ACHN (cell line): ENCODE results near the gene SPACA9.

ENCODE experiments used
- DNase-seq: peaks from one replicate; pipeline ENCODE4 v3.0.0-alpha.2; 2015
- in situ Hi-C: cut with HindIII; loops from 2 replicates; pipeline ENCODE4 v1.10.0; 2017; ENCODE audit warnings: low sequenced_read_pairs, low pct_ligation_motif_present, low pct_unique_long_range_greater_than_20kb

SPACA9 gene

DNA sequence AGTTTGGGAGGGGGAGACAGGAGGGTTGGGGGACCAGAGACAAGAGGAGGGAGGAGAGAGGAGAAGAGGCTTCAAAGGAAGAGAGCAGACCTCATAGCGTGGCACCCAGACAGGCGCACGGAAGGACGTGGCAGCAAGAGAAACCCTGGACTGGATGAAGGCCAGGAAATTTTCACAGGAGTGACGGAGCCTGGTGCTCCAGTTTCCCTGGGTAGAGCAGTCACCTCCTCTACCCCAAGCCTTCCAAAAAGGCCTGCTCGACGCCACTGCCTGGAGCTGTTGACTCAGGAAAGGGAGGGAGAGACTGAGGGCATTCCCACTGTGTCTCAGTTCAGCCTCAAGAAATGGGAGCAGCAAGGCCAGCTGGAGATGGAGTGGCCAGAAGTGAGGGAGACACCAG is 19.9 kb upstream of the SPACA9 start:
- in situ Hi-C loops, result no loop called here
- no peak for DNase-seq

DNA sequence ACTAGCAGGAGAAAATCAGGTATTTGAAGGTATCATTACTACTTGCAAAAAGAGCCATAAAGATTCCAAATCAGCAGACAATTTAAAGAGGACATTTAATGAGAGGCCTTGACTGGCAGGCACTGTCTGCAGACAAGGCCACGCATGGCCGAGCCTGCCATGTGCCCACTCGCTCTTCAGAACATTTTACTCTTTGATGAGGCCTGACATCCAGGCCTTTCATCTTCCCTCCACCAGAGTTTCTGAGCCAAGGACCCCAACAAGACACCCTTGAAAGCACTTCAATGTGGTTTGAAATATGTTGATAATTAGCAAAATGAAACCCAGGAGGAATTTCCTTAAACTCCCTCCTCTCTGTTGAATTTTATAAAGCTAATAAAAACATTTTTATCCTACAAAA is 17.0 kb upstream of the SPACA9 start:
- no peak for DNase-seq
- in situ Hi-C loops, result no loop called here

DNA sequence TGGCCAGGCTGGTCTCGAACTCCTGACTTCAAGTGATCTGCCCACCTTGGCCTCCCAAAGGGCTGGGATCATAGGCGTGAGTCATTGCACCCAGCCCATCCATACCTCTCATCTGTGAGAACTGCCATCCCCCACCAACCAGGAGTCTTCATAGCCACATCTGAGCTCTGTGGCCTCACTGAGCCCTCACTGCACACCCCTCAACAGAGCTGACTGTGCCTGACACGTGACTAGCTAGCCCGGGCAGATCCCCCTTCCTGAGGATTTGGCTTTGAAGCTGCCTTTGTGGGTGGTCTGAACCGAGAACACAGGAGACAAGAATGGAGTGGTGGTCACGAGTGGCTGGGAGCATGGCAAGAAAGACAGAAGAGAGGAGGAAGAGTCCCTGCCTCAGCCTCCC is 16.2 kb upstream of the SPACA9 start:
- DNase-seq, result no peak
- in situ Hi-C loops, result no loop called here

DNA sequence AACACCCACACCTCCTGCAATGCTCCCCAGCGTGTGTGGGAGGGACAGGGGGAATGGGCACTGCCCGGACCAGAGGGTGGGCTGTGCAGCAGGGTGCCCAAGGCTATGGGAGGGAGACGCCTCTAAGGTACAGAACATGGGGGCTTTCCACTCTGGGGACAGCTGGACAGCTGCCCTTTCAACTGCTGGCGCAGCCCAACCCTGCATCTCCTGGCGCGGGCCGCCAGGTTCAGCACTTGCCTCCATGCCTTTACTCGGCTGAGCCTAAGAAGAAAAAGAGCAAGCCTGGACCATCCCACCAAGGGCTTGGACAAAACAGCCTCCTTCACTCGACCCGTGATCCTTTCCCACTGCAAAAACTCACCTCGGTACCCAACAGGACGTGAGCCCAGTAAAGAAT is 15.6 kb upstream of the SPACA9 start:
- in situ Hi-C loops, result no loop called here
- DNase-seq, result no peak

DNA sequence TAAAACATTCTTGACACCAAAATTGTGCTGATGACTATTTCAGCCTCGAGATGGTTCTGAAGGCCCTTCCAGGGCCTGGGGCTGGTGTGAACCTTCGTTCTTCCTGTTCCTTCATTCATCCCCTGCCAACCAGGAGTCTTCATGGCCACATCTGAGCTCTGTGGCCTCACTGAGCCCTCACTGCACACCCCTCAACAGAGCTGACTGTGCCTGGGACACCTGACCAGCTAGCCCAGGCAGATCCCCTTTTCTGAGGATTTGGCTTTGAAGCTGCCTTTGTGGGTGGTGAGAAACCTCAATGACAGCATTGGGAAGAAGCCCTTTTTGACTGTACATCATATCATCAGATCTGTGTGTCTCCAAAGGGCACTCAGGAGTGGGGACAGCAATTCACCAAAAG is 14.4 kb upstream of the SPACA9 start:
- in situ Hi-C loops, result no loop called here
- no peak for DNase-seq

DNA sequence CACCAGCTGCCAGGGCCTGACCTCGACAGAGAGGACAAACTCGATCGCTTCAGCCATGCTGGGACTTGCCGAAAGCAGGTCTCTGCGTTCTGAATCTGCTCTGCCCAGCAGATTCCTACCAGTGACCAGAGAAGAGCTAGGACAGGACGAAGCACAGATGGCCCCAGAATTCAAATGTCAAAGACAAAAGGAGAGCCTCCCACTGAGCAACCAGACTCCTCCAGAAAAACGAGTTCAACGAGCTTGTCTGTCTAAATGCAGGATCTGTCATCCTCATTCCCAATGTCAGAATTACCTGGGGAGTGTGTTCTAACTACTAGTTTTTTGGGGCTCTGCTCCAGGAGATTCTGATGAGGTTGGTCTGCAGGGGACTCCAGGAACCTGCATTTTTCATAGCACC is 14.0 kb upstream of the SPACA9 start:
- in situ Hi-C loops, result no loop called here
- no peak for DNase-seq

DNA sequence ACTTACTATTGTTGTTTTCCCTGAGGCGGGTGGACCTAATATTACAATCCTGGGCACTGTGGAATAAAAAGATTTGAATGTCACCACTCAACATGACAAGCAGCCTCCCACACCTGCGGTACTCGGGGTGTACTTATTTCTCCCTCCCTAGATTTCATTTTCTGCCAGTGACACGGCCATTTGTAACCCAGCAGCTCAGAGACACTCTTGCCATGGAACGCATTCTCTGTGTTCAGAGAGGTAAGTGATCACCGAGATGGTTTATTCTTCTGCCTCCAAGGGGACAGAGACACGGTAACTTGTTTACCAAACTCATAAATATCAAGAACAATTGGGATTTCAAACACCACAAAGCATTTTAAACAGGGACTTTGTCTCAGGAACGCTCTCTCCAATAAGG is 11.8 kb upstream of the SPACA9 start:
- in situ Hi-C loops, result no loop called here
- DNase-seq, result no peak

DNA sequence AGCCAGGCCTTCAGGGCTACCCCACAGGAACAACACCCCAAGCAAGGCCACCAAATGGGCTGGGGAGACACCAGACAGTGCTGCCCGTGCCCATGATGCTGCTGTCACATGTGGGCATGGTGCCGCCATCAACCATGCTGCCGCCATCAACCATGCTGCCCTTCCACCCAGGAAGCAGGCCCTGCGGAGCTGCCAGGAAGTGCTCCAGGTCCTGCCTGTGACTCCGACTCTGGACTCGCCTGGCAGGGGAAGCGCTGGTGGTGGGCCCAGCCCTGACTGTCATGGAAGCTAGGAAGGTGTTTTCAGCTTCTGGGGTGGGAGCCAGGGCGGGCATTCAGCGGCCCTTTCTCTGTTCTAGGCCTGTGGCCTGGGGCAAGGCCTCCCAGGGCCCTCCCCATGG is 9.4 kb upstream of the SPACA9 start:
- in situ Hi-C loops, result no loop called here
- DNase-seq, result no peak

DNA sequence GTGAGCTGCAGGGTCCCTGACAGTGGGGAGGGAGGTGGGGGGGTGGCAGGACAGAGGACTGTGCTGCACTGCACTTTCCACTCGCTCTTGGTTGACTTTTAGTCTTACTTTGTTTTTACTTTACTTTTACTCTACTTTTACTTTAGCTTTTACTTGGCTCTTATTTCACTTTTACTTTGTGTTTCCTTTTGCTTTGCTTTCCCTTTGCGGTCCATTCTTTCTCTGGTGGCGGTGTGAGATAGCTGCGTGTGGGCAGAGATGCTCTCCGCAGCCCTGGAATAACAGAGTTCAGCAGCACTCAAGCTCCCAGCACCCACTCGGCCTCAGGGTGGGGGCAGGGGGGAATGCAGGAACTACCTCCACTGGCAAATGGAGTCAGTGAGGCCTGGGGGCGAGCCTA is 5.3 kb upstream of the SPACA9 start:
- no peak for DNase-seq
- in situ Hi-C loops, result no loop called here

DNA sequence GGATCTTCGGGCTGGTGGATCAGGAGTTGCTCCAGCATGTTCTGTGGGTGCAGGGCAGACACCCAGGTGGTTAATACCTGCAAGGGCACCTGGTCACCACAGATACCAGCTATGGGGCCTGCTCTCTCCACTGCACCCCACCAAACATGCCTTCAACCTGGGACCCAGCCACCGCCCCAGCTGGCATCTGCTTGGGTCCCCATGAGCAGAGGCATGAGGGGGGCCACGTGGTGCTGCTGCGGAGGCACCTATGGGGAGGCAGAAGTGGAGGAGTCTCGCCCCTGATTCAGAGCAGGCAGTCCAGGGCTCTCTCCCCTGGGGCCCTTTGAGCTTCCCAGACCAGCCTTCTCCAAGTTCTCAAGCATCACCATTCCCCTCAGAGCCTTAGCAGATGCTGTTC is 3.5 kb upstream of the SPACA9 start:
- in situ Hi-C loops, result no loop called here
- no peak for DNase-seq

DNA sequence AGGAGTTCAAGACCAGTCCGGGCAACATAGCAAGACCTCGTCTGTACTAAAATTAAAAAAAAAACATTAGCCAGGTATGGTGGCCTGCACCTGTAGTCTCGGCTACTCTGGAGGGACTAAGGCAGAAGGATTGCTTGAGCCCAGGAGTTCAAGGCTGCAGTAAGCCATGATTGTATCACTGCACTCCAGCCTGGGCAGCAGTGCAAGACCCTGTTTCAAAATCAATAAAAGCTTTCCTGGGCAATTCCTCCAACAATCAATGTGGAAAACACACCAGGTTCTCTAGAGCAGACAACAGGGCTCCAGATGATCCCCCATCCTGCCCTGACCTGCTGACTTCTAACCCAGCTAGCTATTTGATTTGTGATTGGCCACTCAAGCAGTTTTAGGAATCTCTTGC is 1.8 kb upstream of the SPACA9 start:
- DNase-seq, result no peak
- in situ Hi-C loops, result no loop called here

DNA sequence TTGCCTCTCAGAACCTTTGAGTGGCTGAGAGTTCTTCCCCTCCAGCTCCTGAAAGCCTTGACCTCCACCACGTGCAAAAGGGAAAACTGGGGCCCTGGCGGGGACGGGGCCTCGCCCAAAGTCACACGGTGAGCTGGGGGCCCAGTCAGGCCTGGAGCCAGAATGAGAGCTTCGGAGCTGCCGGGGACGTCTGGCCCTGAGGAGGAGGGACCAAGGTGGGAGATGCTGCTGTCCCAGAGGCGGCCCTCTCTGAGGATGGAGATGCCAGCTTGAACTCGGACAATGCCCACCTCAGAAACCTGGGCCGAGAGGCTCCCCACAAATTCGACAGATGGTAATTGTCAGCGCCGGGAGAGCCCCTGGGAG is 1.3 kb upstream of the SPACA9 start:
- DNase-seq, result no peak
- in situ Hi-C loops, result no loop called here

DNA sequence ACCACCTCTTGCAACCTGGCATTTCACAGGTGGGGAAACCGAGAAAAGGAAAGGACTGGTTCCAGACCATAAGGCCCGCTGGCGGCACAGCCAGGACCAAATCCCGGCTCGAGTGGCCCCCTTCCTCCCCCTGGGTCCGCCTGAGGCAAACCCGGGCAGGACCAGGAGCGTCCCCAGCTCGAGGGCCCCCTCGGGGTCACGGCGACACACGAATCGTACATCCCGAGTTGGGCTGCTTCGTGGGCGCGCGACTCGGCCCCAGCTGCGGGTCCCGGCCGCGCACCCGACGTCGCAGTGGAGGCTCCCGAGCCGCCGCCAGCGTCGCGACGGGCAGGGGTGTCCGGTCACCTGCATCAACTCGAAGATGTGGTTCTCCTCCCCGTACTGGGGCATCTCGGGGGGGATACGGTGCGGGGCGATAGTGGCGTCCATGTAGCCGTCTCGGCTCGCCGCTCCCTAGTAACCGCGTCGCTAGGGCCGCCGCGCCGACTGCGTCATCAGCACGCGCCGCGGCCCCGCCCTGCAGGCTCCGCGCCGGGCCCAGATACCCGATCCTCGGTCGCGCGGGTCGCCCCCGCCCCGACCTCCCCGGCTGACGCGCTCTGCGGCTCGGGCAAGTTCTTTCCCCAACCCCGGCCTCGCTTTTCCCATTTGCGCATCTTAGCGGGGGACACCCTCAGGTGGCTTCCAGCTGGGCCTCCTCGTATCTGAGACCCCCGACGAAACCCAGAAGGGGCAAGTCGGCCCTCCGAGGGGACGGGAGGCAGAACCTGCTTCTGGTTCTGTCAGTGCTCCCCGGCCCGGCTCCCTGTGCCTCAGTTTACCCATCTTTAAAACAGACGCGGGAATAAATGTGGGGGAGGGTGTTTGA is 639 bp upstream of the SPACA9 start, which contains the start of gene AK8:
TSS of gene AK8 (minus strand) at position 461 of the 871 bp plus-strand sequence. CDS start at position 432, 29 bp downstream.
- in situ Hi-C loops, result no loop called here
- DNase-seq, result peak; percentile 75

DNA sequence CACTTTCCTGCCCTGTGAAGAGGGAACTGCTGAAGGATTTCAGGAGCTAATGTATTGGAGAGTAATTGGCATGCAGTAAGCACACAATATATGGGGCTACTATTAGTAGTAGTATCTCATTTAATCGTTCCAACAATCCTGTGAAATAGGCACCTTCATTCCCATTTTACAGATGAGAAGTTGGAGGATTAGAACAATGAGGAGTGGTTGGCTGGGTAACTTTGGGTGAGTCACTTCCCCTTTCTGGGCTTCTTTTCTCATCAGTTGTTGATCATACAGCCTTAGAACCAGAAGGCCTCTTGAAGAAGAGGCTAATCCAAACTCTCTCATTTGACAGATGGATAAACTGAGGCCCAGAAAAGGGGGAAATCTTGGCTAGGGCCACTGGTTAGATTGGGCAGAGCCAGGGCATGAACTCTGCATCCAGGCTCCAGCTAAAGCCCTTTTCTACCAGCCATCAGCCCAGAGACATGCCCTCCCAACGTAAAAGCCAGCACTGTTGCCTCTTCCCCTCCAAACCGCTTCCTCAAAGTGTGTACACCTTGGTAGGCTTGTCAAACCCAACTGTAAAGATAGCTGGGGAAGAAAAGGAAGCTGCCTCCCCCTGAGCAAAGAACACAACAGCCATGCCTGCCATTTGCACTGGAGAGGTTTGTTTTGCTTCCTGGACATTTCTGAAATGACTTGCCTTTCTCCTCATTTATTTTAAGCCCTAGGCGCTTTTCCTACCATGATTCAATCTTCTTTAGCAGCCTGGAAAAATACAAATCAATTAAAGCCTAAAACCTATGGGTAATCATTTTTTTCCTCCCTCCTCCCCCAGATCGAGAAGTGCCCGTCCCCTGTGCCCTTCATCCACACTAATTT is 992 bp downstream of the SPACA9 start:
- in situ Hi-C loops, result no loop called here
- DNase-seq, result no peak

DNA sequence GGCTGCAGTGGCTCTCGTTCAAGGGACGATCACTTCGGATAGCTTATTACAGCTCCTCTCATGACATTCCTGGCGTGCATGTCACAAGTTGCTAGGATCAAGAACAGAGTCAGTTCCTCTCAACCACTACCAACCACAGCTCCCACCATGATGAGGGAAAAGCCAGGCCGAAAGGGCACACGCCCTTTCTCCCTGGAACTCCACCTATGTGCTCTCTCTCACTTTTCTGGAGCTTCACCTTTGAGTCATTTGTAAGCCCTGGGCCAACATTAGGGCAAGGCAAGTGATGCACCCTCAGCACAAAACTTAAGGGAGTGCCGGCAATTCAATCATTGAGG is 1.6 kb downstream of the SPACA9 start:
- DNase-seq, result no peak
- in situ Hi-C loops, result no loop called here

DNA sequence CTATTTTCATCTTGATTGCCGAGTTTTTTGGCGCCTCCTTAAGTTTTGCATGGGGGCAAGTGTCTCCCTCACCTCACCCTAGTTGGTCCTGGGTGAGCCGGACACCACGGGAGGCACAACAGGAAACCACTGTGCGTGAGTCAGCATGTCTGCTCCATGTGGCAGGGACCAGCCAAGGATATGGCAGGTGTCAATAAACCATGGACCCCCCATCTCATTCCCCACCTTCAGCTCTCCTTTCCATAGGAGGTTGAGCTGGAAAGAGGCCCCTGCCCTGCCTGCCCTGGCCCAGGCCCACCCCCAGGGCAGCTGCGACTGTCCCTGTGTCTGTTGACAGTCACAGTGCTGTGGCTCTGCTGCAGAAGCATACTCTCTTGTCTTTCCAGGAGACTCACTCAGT is 3.1 kb downstream of the SPACA9 start:
- in situ Hi-C loops, result no loop called here
- no peak for DNase-seq

DNA sequence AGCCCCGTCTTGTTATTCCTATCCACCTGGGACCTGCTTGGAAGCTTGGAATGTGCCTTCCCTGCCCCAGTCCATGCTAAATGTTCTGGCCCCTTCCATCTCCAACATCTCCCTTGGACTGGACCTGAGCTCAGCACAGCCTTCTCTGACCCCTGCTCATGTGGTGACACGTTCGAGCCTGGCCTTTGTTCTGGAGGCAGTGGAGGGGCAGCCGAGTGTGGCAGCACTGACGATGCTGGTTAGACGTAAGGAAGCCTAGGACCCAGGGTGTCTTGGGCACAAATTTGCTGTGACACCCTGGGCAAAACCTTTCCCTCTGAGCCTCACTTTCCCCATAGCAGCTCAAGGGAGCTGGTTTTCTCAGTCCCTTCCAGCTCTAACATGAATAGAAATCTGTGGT is 3.9 kb downstream of the SPACA9 start:
- no peak for DNase-seq
- in situ Hi-C loops, result no loop called here

DNA sequence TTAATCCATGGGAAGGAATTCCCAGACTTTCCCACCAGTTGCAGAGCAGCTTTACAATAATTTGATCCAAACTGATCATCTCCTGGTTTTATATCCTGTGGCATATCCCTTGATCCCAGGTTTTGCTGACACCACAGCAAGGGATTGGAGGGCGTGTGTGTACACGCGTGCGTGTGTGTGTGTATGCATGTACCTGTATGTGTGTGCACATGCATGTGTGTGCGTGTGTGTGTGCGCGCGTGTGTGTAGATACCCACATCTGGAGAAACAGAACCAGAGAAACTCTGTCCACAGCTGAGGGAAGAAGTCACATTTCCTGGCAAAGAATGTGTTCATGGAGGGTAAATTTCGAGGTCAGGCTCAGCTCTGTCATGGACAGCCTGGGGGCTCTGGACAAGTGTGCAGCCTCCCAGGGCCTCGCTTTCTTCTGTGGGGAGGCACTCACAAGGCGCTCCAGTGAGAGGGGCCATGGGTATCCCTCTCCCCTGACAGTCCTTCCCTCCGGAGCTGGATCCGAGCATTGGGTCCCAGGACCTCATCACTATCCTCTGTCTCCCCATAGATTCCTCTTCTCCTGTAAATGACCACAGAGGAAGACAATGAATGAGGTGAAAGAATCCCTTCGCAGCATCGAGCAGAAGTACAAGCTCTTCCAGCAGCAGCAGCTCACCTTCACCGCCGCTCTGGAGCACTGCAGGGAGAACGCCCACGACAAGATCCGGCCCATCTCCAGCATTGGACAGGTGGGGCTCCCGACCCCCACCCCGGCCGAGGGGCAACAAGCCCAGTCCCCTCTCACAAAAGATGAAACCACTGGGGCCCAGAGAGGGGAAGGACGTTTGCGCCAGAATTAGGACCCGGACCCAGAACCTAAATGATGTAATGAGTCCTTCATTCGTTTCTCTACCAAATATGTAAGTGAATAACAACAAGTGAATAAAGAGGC is 4.9 kb downstream of the SPACA9 start:
- no peak for DNase-seq
- in situ Hi-C loops, result no loop called here
